ENCODE measurements around the gene EPHA4. TPM values are rescaled to one million over a fixed set of nuclear protein-coding genes. Genes with fewer than 3 reads are reported as not detected.

The EPHA4 gene
- total and polyA plus RNA-seq, 2 donors (not counting 1 experiment from before 2014, with no cell fraction given): 10.7 to 54.9 TPM

DNA sequence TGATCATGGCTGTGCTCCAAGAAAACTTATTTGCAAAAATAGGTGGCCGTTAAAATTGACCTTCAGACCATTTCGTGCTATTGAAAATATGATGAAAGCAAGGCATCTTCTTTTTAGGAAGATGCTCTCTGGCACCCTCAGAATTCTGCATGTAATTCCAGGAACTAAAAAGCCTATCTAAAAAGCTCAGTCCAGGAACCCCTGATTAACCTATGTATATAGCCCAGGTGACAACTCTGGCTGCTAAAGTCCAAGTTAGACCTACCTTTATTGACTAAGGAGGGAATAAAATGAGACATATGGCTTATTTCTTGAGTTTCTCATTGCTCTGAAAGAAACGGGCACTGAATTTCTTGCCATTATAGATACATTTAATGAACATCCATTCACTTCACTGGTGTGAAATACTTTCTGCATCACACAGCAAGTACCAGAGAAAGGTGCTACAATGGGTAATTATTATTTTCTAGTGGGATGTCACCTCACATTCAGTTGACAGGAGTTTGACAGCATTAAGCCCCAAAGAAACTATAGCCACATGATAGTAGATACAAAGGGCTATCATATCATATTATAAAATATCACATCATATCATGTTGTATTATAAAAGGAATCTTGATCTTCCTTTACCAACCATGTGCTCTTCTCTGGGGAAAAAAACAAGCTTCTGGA is 83.8 kb downstream of the EPHA4 start:
- Mint-ChIP-seq H3K9me3 (ENCODE audit: insufficient read depth) (no peaks in the 10 kb centered on the region), H3K27ac (no peak overlapping the region), H3K27me3 (no peaks in the 10 kb centered on the region), H3K4me1 (peaks cover 13% of the 10 kb centered on the region), H3K4me3 (no peak overlapping the region)
- DNase-seq: no peak
- 100% methylated on average over 1 of the region's 3 CpGs for WGBS (ENCODE audit: insufficient coverage)
- no peak overlapping the region for H3K4me2 ChIP-seq (replicated peaks; ENCODE audit: low read depth, low read length, poor library complexity, severe bottlenecking)
- H3K9me3 ChIP-seq (ENCODE audit: control extremely low read depth in 1 of 3, control insufficient read depth in 2 of 3, insufficient read depth in 1 of 3, low read length in 2 of 3): peaks cover 0 to 4% (median 0%) of the 10 kb centered on the region in 3 donors
- CTCF ChIA-PET: no interaction called here
- H3K4me3 ChIP-seq (ENCODE audit: control extremely low read depth in 1 of 5, extremely low read depth in 1 of 5, insufficient read depth in 1 of 5, low read depth in 2 of 5, low read length in 4 of 5): no peak overlapping the region
- H2AFZ ChIP-seq (ENCODE audit: insufficient read depth, low read depth, low read length, poor library complexity, severe bottlenecking): no peak overlapping the region
- intact Hi-C loops (cut with micrococcal nuclease): no loop called here
- peaks cover 4 to 5% of the 10 kb centered on the region in 2 donors for H3K4me1 ChIP-seq (ENCODE audit: control insufficient read depth in 2 of 2, insufficient read depth in 2 of 2, low read length in 2 of 2)
- H3K9ac ChIP-seq (ENCODE audit: low read length): no peak overlapping the region
- no peak overlapping the region for H3K27ac ChIP-seq (ENCODE audit: low read length in 2 of 2)
- no peak for TF ChIP-seq EZH2 (IDR thresholded peaks at IDR 0.05; ENCODE audit: borderline replicate concordance, insufficient read depth, low read depth, low read length, poor library complexity, severe bottlenecking)
- TF ChIP-seq, protein P1, sequence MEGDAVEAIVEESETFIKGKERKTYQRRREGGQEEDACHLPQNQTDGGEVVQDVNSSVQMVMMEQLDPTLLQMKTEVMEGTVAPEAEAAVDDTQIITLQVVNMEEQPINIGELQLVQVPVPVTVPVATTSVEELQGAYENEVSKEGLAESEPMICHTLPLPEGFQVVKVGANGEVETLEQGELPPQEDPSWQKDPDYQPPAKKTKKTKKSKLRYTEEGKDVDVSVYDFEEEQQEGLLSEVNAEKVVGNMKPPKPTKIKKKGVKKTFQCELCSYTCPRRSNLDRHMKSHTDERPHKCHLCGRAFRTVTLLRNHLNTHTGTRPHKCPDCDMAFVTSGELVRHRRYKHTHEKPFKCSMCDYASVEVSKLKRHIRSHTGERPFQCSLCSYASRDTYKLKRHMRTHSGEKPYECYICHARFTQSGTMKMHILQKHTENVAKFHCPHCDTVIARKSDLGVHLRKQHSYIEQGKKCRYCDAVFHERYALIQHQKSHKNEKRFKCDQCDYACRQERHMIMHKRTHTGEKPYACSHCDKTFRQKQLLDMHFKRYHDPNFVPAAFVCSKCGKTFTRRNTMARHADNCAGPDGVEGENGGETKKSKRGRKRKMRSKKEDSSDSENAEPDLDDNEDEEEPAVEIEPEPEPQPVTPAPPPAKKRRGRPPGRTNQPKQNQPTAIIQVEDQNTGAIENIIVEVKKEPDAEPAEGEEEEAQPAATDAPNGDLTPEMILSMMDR (IDR thresholded peaks at IDR 0.05): no peak
- H3K79me2 ChIP-seq (ENCODE audit: control insufficient read depth, insufficient read depth, low read length): no peaks in the 10 kb centered on the region
- no peaks in the 10 kb centered on the region for H3K27me3 ChIP-seq (replicated peaks in 1 of 4; ENCODE audit: control extremely low read depth in 1 of 4, control insufficient read depth in 3 of 4, insufficient read depth in 4 of 4, low read length in 3 of 4)
- no peaks in the 10 kb centered on the region for H4K20me1 ChIP-seq (ENCODE audit: control insufficient read depth, insufficient read depth, low read length, poor library complexity, severe bottlenecking)
- POLR2A ChIA-PET: no interaction called here
- no peak for ATAC-seq (ENCODE audit: low read depth)
- no peaks in the 10 kb centered on the region for H3K36me3 ChIP-seq (replicated peaks in 1 of 2; ENCODE audit: control extremely low read depth in 1 of 2, control insufficient read depth in 1 of 2, extremely low read depth in 1 of 2, insufficient read depth in 2 of 2, low read length in 1 of 2)

DNA sequence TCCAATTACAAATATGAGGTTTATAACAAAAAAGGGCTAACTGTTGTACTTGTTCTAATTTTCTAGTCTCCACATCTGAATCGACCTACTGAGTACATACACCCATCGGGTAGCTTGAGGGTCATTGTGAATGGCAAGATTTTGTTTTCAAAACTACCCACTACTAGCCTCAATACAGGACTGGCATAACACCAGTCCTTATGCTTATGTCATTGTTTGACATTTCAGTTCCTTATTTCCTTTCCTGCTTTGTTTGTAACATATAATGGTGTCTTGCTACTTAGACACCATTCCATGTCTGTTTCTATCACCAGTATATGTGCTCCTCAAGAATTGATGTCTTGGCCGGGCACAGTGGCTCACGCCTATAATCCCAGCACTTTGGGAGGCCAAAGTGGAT is 86.0 kb downstream of the EPHA4 start:
- H2AFZ ChIP-seq (ENCODE audit: insufficient read depth, low read depth, low read length, poor library complexity, severe bottlenecking): no peak overlapping the region
- POLR2A ChIA-PET: no interaction called here
- Mint-ChIP-seq H3K4me3 (no peak overlapping the region), H3K9me3 (ENCODE audit: insufficient read depth) (no peaks in the 10 kb centered on the region), H3K27ac (peak overlapping the region; percentile 39), H3K27me3 (no peaks in the 10 kb centered on the region), H3K4me1 (peaks cover 13% of the 10 kb centered on the region)
- H3K36me3 ChIP-seq (replicated peaks in 1 of 2; ENCODE audit: control extremely low read depth in 1 of 2, control insufficient read depth in 1 of 2, extremely low read depth in 1 of 2, insufficient read depth in 2 of 2, low read length in 1 of 2): peaks cover 0 to 4% of the 10 kb centered on the region in 2 experiments
- H3K4me3 ChIP-seq (ENCODE audit: control extremely low read depth in 1 of 5, extremely low read depth in 1 of 5, insufficient read depth in 1 of 5, low read depth in 2 of 5, low read length in 4 of 5): no peak overlapping the region
- TF ChIP-seq, protein P1 (IDR thresholded peaks at IDR 0.05): no peak
- H3K4me2 ChIP-seq (replicated peaks; ENCODE audit: low read depth, low read length, poor library complexity, severe bottlenecking): no peak overlapping the region
- H3K9ac ChIP-seq (ENCODE audit: low read length): no peak overlapping the region
- peaks cover 0 to 4% (median 0%) of the 10 kb centered on the region in 3 donors for H3K9me3 ChIP-seq (ENCODE audit: control extremely low read depth in 1 of 3, control insufficient read depth in 2 of 3, insufficient read depth in 1 of 3, low read length in 2 of 3)
- whole genome bisulfite sequencing (ENCODE audit: insufficient coverage): no CpG with 5 or more reads among the region's 4 CpGs
- no peak overlapping the region for H3K27ac ChIP-seq (ENCODE audit: low read length in 2 of 2)
- H3K79me2 ChIP-seq (ENCODE audit: control insufficient read depth, insufficient read depth, low read length): no peaks in the 10 kb centered on the region
- H3K4me1 ChIP-seq (ENCODE audit: control insufficient read depth in 2 of 2, insufficient read depth in 2 of 2, low read length in 2 of 2): peaks cover 4 to 5% of the 10 kb centered on the region in 2 donors
- no peaks in the 10 kb centered on the region for H4K20me1 ChIP-seq (ENCODE audit: control insufficient read depth, insufficient read depth, low read length, poor library complexity, severe bottlenecking)
- CTCF ChIA-PET: no interaction called here
- H3K27me3 ChIP-seq (replicated peaks in 1 of 4; ENCODE audit: control extremely low read depth in 1 of 4, control insufficient read depth in 3 of 4, insufficient read depth in 4 of 4, low read length in 3 of 4): no peaks in the 10 kb centered on the region
- peak; percentile 45 for ATAC-seq (ENCODE audit: low read depth)
- DNase-seq: peak; percentile 13
- intact Hi-C loops (cut with micrococcal nuclease): no loop called here
